EH (cell line): ENCODE data around the gene VIPR2.
"Not testable (repeated sequence)": the region's sequence is repeated elsewhere in the genome, so short reads cannot be mapped to it uniquely, and the experiment has no call there.

ENCODE experiments used
- DNase-seq: peaks from one replicate; pipeline ENCODE4 v3.0.0-alpha.2; 2015; ENCODE audit warnings: low read depth

Gene VIPR2

GRCh38 chr7:159138508-159138907, 6.2 kb downstream of the VIPR2 start:
- DNase-seq, result no peak

- no peak for DNase-seq
Measured at GRCh38 chr7:159137906-159138305, 6.8 kb downstream of the VIPR2 start.

GRCh38 chr7:159136846-159137245, 7.8 kb downstream of the VIPR2 start:
- no peak for DNase-seq

- DNase-seq, result no peak
Measured at GRCh38 chr7:159136442-159136841, 8.2 kb downstream of the VIPR2 start.

- no peak for DNase-seq
Measured at GRCh38 chr7:159136013-159136412, 8.7 kb downstream of the VIPR2 start.

GRCh38 chr7:159132670-159133443, 11.8 kb downstream of the VIPR2 start:
- not testable (repeated sequence) for DNase-seq

GRCh38 chr7:159130820-159131219, 13.8 kb downstream of the VIPR2 start:
- no peak for DNase-seq

GRCh38 chr7:159130199-159130775, 14.4 kb downstream of the VIPR2 start:
- DNase-seq, result no peak

GRCh38 chr7:159128767-159129166, 15.9 kb downstream of the VIPR2 start:
- DNase-seq, result no peak

GRCh38 chr7:159127691-159128642, 16.7 kb downstream of the VIPR2 start:
- DNase-seq, result no peak

- DNase-seq, result no peak
Measured at GRCh38 chr7:159126311-159127260, 18.1 kb downstream of the VIPR2 start.

- DNase-seq, result no peak
Measured at GRCh38 chr7:159125955-159126270, 18.8 kb downstream of the VIPR2 start.

GRCh38 chr7:159125104-159125954, 19.3 kb downstream of the VIPR2 start:
- DNase-seq, result no peak

- DNase-seq, result not testable (repeated sequence)
Measured at GRCh38 chr7:159123793-159124192, 20.9 kb downstream of the VIPR2 start.

- not testable (repeated sequence) for DNase-seq
Measured at GRCh38 chr7:159123294-159123693, 21.4 kb downstream of the VIPR2 start.

GRCh38 chr7:159122276-159122675, 22.4 kb downstream of the VIPR2 start:
- DNase-seq, result no peak

- no peak for DNase-seq
Measured at GRCh38 chr7:159121476-159121875, 23.2 kb downstream of the VIPR2 start.

- DNase-seq, result no peak
Measured at GRCh38 chr7:159121068-159121467, 23.6 kb downstream of the VIPR2 start.

- DNase-seq, result no peak
Measured at GRCh38 chr7:159120540-159120919, 24.1 kb downstream of the VIPR2 start.

GRCh38 chr7:159119851-159120539, 24.7 kb downstream of the VIPR2 start:
- DNase-seq, result no peak
